Mesothelial cell of epicardium (in vitro differentiated cells): ENCODE results near the gene SS18L1. TPM values are rescaled to one million over a fixed set of nuclear protein-coding genes. Genes with fewer than 3 reads are reported as not detected.

Experiments used
- DNase-seq, 2 experiments: peaks; one replicate each; pipeline ENCODE4 v3.0.0; 2021; ENCODE audit warnings: low spot score in 2 of 2; ENCODE audit not compliant: unreplicated experiment in 2 of 2
- H3K27ac Mint-ChIP-seq: 2 replicates; pipeline ENCODE4 v1.8.0; 2021; ENCODE audit warnings: mixed read lengths
- H3K27me3 Mint-ChIP-seq: 2 replicates; pipeline ENCODE4 v1.8.0; 2021; ENCODE audit warnings: low read depth, mixed read lengths
- H3K36me3 Mint-ChIP-seq: 2 replicates; pipeline ENCODE4 v1.8.0; 2021; ENCODE audit warnings: mixed read lengths
- H3K4me1 Mint-ChIP-seq: 2 replicates; pipeline ENCODE4 v1.8.0; 2021; ENCODE audit warnings: mixed read lengths
- H3K4me3 Mint-ChIP-seq: 2 replicates; pipeline ENCODE4 v1.8.0; 2021; ENCODE audit warnings: mild to moderate bottlenecking, moderate library complexity, mixed read lengths
- H3K9me3 Mint-ChIP-seq: 2 replicates; pipeline ENCODE4 v1.8.0; 2021; ENCODE audit warnings: mixed read lengths
- total RNA-seq: library from RNA; stranded (reverse); gene quantifications from 3 replicates; pipeline ENCODE4 v1.2.1, GENCODE V29; 2021
- TF ChIP-seq, protein P1 (sequence below): fragments of 200-600 bp; sonication (generic); IDR thresholded peaks from one replicate; pipeline ENCODE4 v1.5.0; 2021; ENCODE audit warnings: antibody characterized with exemption; ENCODE audit not compliant: unreplicated experiment

The SS18L1 gene
- total RNA-seq, 1 donor from 2014 or later, result 27.5 TPM

DNA sequence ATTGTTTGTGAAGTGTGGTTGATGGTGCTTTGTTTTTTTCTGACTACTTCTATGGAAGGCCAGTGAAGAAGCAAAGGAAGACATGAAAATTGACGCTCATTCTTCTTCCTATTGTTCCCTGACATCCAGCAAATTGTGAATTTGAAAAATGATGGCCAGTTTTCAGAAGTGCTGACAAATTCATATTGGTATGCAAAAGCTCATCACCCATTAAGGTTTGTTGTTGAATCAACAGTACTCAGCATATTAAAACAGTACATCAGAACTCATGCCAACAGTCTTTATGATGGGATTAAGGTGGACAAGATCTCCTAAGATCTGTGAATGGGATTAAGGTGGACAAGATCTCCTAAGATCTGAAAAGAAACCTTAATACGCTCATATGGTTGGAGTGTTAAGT lies 38.2 kb downstream of the SS18L1 start:
- TF ChIP-seq, protein P1, sequence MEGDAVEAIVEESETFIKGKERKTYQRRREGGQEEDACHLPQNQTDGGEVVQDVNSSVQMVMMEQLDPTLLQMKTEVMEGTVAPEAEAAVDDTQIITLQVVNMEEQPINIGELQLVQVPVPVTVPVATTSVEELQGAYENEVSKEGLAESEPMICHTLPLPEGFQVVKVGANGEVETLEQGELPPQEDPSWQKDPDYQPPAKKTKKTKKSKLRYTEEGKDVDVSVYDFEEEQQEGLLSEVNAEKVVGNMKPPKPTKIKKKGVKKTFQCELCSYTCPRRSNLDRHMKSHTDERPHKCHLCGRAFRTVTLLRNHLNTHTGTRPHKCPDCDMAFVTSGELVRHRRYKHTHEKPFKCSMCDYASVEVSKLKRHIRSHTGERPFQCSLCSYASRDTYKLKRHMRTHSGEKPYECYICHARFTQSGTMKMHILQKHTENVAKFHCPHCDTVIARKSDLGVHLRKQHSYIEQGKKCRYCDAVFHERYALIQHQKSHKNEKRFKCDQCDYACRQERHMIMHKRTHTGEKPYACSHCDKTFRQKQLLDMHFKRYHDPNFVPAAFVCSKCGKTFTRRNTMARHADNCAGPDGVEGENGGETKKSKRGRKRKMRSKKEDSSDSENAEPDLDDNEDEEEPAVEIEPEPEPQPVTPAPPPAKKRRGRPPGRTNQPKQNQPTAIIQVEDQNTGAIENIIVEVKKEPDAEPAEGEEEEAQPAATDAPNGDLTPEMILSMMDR, result no peak
- H3K36me3 Mint-ChIP-seq, result peaks cover 4% of the 10 kb centered on the region
- peak overlapping the region; percentile 87 for H3K4me3 Mint-ChIP-seq
- DNase-seq, result no peak
- H3K27ac Mint-ChIP-seq, result peak overlapping the region; percentile 93
- no peaks in the 10 kb centered on the region for H3K27me3 Mint-ChIP-seq
- peaks cover 15% of the 10 kb centered on the region for H3K4me1 Mint-ChIP-seq
- no peaks in the 10 kb centered on the region for H3K9me3 Mint-ChIP-seq

DNA sequence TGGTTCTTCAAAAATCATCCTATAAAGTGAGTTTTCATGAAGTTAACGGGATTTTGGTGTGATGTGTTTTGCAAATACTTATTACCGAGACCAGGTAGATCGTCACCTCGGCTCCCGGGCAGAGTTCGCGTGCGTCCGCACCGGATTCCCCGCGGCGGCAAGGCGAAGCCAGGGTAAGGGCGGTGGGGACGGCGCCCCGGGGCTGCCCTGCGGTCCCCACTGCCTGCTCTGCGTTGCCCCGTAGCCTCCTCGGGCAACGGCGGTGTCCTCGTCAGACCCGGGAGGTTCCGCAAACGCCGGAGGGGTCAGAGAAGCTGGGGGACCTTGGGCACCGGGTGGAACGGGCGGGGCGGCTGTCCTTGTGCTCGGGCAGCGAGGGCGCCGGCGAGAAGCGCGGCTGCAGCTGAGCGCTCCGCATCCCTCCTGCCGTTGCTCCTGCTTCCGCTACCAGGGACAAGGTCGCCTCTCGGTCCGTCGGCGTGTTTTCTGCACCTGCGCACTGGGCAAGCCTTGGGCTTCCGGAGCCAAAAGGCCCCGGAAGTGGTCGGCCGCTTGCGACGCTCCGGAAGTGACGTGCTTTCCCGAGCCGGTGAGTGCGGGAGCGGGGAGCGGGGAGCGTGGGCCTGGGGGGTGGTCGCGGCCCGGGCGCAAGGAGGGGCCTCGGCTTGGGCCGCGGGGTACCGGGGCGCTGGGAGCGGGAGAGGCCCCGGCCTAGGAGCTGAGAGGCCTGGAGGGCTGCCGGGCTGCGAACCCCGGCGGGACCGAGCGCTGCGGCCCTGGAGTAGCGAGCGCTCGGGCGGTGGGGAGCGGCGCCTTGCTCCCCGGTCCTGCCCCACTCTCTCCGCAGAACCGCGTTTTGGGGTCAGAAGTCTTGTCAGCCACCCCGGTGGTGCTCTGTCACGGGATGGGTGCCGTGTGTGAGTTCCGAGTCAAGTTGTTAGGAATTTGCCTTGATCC lies 39.2 kb downstream of the SS18L1 start, which contains the start of gene MTG2:
TSS of gene MTG2 (plus strand) at position 560 of the 957 bp plus-strand sequence. CDS start 10,393 bp downstream, outside the sequence.
- H3K36me3 Mint-ChIP-seq, result peaks cover 4% of the 10 kb centered on the region
- H3K9me3 Mint-ChIP-seq, result no peaks in the 10 kb centered on the region
- peak; percentile 89 to 91 for DNase-seq
- H3K4me3 Mint-ChIP-seq, result peak within 1 kb of the TSS; percentile 87
- H3K27me3 Mint-ChIP-seq, result no peaks in the 10 kb centered on the region
- TF ChIP-seq, protein P1, result no peak
- H3K27ac Mint-ChIP-seq, result peak within 1 kb of the TSS; percentile 95
- peaks cover 17% of the 10 kb centered on the region for H3K4me1 Mint-ChIP-seq

DNA sequence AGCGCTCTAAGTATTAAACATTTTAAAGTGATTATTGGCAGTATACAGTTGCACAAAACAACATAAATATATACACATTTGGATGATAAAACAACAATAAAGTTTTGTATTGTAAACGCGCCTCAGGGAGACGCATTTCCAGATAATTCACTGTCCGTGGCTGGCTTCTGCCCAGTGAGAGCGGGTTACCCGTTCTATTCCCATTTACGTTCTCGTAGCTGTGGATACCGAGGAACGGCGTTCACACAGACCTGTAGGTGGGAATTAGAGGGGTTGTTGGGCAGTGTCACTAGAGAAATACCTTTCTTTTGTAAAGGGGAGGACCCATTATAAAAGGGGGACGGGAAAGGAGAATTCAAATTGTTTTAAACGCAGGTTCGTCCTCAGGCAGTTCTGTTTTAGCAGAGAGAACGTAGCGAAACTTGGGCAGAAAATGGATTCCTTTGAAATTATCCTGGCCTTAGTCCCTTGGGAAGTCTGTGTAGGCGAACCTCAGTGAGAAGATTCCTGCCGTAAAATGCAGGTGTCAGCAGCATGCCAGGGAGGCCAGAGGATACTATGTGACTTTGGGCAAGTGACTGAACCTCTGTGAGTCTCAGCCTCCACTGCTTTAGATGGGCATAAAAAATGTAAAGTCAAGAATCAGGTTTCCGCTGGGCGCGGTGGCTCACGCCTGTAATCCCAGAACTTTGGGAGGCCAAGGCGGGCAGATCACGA lies 40.0 kb downstream of the SS18L1 start:
- no peaks in the 10 kb centered on the region for H3K27me3 Mint-ChIP-seq
- H3K4me3 Mint-ChIP-seq, result peak overlapping the region; percentile 87
- peak overlapping the region; percentile 95 for H3K27ac Mint-ChIP-seq
- DNase-seq, result no peak
- TF ChIP-seq, protein P1, result no peak
- H3K9me3 Mint-ChIP-seq, result no peaks in the 10 kb centered on the region
- H3K36me3 Mint-ChIP-seq, result peaks cover 4% of the 10 kb centered on the region
- H3K4me1 Mint-ChIP-seq, result peaks cover 17% of the 10 kb centered on the region

DNA sequence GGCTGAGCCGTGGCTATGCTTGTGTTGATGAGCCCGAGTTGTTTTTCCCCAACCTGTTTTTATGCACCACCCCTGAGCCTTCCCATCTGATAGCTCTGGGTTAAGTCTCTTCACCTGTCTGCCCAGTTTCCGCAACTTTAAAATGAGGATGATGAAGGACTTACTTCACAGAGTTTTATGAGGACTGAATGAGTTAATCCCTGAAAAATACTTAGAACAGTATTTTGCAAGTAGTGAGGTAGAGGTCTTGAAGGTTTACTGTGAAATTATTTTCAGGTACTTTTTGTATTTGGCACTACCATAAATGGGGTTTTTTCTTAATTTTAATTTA lies 42.5 kb downstream of the SS18L1 start:
- Mint-ChIP-seq H3K4me3 (no peak overlapping the region), H3K27me3 (no peaks in the 10 kb centered on the region), H3K9me3 (no peaks in the 10 kb centered on the region), H3K27ac (no peak overlapping the region), H3K36me3 (peaks cover 4% of the 10 kb centered on the region), H3K4me1 (peaks cover 17% of the 10 kb centered on the region)
- TF ChIP-seq, protein P1, result no peak
- no peak for DNase-seq

DNA sequence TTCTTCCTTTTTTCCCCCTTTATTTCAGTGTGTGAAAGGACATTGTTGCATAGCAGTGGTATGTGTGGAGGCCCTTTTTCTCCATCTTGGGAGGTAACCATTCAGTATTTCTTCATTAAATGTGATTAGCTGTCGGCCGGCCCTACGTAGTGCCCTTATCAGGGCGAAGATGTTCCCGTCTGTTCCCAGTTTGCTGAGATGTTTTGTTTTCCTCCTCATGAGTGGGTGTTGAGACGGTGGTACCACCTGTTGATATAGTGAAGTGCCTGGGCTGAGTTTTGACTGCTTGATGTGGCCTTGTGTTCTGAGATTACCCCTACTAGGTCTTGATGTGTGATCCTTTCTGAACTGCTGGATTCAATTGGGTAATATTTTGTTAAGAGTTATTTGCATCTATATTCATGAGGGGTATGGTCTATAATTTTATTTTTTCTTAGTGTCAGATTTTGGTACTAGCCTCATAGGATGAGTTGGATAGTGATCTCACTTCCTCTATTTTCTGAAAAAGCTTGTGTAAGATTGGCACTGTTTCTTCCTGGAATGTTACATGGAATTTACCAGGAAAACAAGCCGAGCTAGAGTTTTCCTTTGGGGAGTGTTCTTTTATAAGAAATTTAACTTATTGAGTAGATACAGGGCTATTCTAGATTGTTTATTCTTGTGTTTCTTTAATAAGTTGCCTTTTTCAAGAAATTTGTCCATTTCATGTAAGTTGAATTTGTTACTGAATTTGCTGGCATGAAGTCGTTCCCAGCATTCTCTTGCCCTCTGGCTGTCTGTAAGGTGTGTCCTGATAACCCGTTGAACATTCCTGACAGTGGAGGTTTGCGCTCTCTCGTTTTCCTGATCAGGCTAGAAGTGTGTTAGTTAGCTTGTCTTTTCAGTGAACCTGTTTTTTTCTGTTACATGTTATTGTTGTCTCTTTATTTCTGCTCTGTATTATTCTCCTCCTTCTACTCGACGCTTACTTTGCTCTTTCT lies 43.6 kb downstream of the SS18L1 start:
- Mint-ChIP-seq H3K9me3 (no peaks in the 10 kb centered on the region), H3K36me3 (peaks cover 4% of the 10 kb centered on the region), H3K4me3 (no peak overlapping the region), H3K4me1 (peaks cover 11% of the 10 kb centered on the region), H3K27ac (no peak overlapping the region), H3K27me3 (no peaks in the 10 kb centered on the region)
- DNase-seq, result no peak
- TF ChIP-seq, protein P1, result no peak
